CD4-positive, alpha-beta T cell (primary cell): Measurements from ENCODE around the gene BCL11B. TPM values are rescaled to one million over a fixed set of nuclear protein-coding genes. Genes with fewer than 3 reads are reported as not detected.
A peak's percentile ranks its signal among the peaks of the same experiment; 100 is the strongest.

Source experiments
- ATAC-seq: fragments of 200-7000 bp; cut with Tn5 transposase; one replicate; pipeline ENCODE4 v1.10.0; 2022; ENCODE audit warnings: mild to moderate bottlenecking; ENCODE audit not compliant: poor library complexity
- CTCF ChIA-PET: fragments of 350-600 bp; sonication (Branson Sonifier 250); formaldehyde crosslinking; loops from one replicate; lab custom pipeline; 2021; ENCODE audit warnings: antibody characterized with exemption, inconsistent platforms; lab: Charles Lee
- POLR2A ChIA-PET: fragments of 350-600 bp; sonication (Branson Sonifier 250); formaldehyde crosslinking; loops from one replicate; lab custom pipeline; 2021; ENCODE audit warnings: antibody characterized with exemption, inconsistent platforms; lab: Charles Lee
- DNase-seq, 14 experiments: peaks; one replicate each; pipeline ENCODE4 v3.0.0-alpha.2; 2013 to 2020; ENCODE audit warnings: mixed read lengths in 2 of 14
- H3K27ac ChIP-seq, 2 donors: one replicate each; pipeline versions ENCODE4 v1.5.1 to v1.7.0; 2013; ENCODE audit warnings: low read length in 2 of 2, low read depth in 1 of 2, mild to moderate bottlenecking in 1 of 2
- H3K27me3 ChIP-seq, 2 experiments: 1 replicate in 1 of 2; 2 replicates in 1 of 2; pipeline versions ENCODE4 v1.6.1 to v1.7.0; 2013; ENCODE audit warnings: low read length in 2 of 2, control low read depth in 1 of 2, mild to moderate bottlenecking in 1 of 2, moderate library complexity in 1 of 2; ENCODE audit not compliant: insufficient read depth in 2 of 2, control insufficient read depth in 1 of 2
- H3K36me3 ChIP-seq: one replicate; pipeline ENCODE4 v1.6.1; 2013; ENCODE audit warnings: low read length, control low read depth; ENCODE audit not compliant: insufficient read depth
- H3K4me1 ChIP-seq: one replicate; pipeline ENCODE4 v1.6.1; 2013; ENCODE audit warnings: low read length, control low read depth; ENCODE audit not compliant: insufficient read depth
- H3K4me3 ChIP-seq: one replicate; pipeline ENCODE4 v1.5.1; 2013; ENCODE audit warnings: mild to moderate bottlenecking, low read length, moderate library complexity
- H3K9me3 ChIP-seq, 2 experiments: 1 replicate in 1 of 2; 2 replicates in 1 of 2; pipeline versions ENCODE4 v1.6.1 to v1.7.0; 2013; ENCODE audit warnings: low read length in 2 of 2, mild to moderate bottlenecking in 2 of 2, control low read depth in 1 of 2, moderate library complexity in 1 of 2; ENCODE audit not compliant: control insufficient read depth in 1 of 2, insufficient read depth in 1 of 2
- H3K27ac Mint-ChIP-seq: one replicate; pipeline ENCODE4 v1.8.0; 2020; ENCODE audit warnings: mixed read lengths
- H3K27me3 Mint-ChIP-seq: one replicate; pipeline ENCODE4 v1.8.0; 2021; ENCODE audit warnings: mixed read lengths
- H3K36me3 Mint-ChIP-seq: one replicate; pipeline ENCODE4 v1.8.0; 2021; ENCODE audit warnings: low read depth, mixed read lengths
- H3K4me1 Mint-ChIP-seq: one replicate; pipeline ENCODE4 v1.8.0; 2021; ENCODE audit warnings: low read depth, mixed read lengths
- H3K4me3 Mint-ChIP-seq: one replicate; pipeline ENCODE4 v1.8.0; 2020; ENCODE audit warnings: mild to moderate bottlenecking, mixed read lengths
- H3K9me3 Mint-ChIP-seq: one replicate; pipeline ENCODE4 v1.8.0; 2020; ENCODE audit warnings: mixed read lengths
- intact Hi-C, 2 experiments: fragments of 100-400 bp; cut with DNase I in 1 of 2; cut with micrococcal nuclease in 1 of 2; formaldehyde crosslinking; loops; one replicate each; pipeline versions ENCODE4 v1.15.1 to v1.9.0; 2023 to 2025; cut with DNase I, micrococcal nuclease
- total RNA-seq, 174 experiments: library from RNA in 2 of 174; stranded (reverse) in 2 of 174; gene quantifications; one replicate each; pipeline ENCODE4 v1.2.3 and lab custom pipeline; 2021 to 2026
- TF ChIP-seq, protein P1 (sequence below): fragments of 200-600 bp; IDR thresholded peaks from one replicate; pipeline ENCODE4 v1.8.0; 2022; ENCODE audit warnings: antibody characterized with exemption, mild to moderate bottlenecking

Gene BCL11B
- total RNA-seq, 2 experiments from 2014 or later: 244 to 254 TPM

GRCh38 chr14:99260116-99260515, 11.9 kb downstream of the BCL11B start:
- Histone ChIP-seq H3K36me3 (peaks cover 66% of the 10 kb centered on the region), H3K27me3 (no peaks in the 10 kb centered on the region), H3K4me3 (peak overlapping the region; percentile 97), H3K9me3 (no peaks in the 10 kb centered on the region), H3K4me1 (peaks cover 93% of the 10 kb centered on the region), H3K27ac (peak overlapping the region; percentile 95 to 97)
- TF ChIP-seq, protein P1, sequence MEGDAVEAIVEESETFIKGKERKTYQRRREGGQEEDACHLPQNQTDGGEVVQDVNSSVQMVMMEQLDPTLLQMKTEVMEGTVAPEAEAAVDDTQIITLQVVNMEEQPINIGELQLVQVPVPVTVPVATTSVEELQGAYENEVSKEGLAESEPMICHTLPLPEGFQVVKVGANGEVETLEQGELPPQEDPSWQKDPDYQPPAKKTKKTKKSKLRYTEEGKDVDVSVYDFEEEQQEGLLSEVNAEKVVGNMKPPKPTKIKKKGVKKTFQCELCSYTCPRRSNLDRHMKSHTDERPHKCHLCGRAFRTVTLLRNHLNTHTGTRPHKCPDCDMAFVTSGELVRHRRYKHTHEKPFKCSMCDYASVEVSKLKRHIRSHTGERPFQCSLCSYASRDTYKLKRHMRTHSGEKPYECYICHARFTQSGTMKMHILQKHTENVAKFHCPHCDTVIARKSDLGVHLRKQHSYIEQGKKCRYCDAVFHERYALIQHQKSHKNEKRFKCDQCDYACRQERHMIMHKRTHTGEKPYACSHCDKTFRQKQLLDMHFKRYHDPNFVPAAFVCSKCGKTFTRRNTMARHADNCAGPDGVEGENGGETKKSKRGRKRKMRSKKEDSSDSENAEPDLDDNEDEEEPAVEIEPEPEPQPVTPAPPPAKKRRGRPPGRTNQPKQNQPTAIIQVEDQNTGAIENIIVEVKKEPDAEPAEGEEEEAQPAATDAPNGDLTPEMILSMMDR: no peak
- DNase-seq (peak in 3 of 14 experiments; percentile 23 to 45 (median 31)), ATAC-seq (no peak)
- intact Hi-C loops: loop anchor here in 1 of 2 experiments (5.0 to 10.0 kb wide), 3 partner anchors 275 to 1658 kb away; partner anchors contain the start of gene EVL
- Mint-ChIP-seq H3K4me3 (peak overlapping the region; percentile 100), H3K36me3 (peaks cover 97% of the 10 kb centered on the region), H3K27me3 (no peaks in the 10 kb centered on the region), H3K4me1 (peaks cover 97% of the 10 kb centered on the region), H3K27ac (peak overlapping the region; percentile 99), H3K9me3 (no peaks in the 10 kb centered on the region)
- POLR2A ChIA-PET: interaction anchor here (0.7 to 64.5 kb wide), 9 partner anchors 10 to 1282 kb away, joined by 3 to 4389 read pairs (median 40); partner anchors contain the start of gene BCL11B
- CTCF ChIA-PET: interaction anchor here (0.8 to 11.0 kb wide), 7 partner anchors 10 to 72 kb away, joined by 3 to 179 read pairs (median 7); partner anchors contain the start of gene BCL11B

DNA sequence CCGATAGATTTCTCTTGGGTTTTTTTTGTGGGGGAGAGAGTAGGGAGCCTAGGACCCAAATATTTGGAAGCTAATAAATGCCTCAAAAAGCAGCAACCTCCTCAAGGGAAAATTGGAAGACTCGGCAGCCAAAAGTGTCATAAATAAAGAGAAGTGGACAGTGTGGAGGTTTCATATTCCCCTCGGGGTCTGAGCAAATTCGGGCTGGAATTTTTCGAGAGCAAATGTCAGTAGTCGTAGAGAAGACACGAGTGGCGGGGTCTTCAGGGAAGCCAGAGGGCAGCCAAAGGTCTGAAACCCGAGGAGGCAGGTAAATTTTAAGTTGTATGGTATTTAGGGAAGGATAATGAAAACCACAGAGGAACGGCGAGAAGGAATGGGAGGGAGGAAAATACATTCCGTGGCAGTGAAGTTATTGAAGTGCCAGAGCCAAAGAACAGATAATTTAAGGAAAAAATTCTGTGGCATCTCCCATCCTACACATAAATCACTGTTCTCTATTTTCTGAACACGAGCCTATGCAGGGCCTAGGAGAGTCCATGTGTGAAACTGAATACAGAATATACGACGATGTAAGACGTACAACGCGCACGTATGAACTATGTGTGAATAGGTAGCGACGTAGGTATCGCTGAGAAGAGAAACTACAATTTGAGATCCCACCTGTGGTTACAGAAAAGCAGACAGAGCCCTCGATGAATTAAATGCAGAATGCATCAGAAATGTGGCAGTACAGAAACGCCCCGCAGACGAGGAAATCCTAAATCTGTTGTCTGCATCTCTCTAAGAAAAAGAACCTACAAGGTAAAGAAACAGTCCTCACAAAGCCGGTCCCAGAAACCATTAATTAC, 12.9 kb downstream of the BCL11B start:
- no peaks in the 10 kb centered on the region for H3K9me3 Mint-ChIP-seq
- Histone ChIP-seq H3K27me3 (no peaks in the 10 kb centered on the region), H3K4me1 (peaks cover 97% of the 10 kb centered on the region), H3K27ac (peak overlapping the region; percentile 95 to 97), H3K36me3 (peaks cover 69% of the 10 kb centered on the region), H3K9me3 (no peaks in the 10 kb centered on the region), H3K4me3 (peak overlapping the region; percentile 97)
- POLR2A ChIA-PET: interaction anchor here (1.0 to 83.0 kb wide), 7 partner anchors 11 to 1281 kb away, joined by 3 to 4389 read pairs (median 253); partner anchors contain the start of gene BCL11B
- H3K36me3 Mint-ChIP-seq: peaks cover 97% of the 10 kb centered on the region
- H3K27ac Mint-ChIP-seq: peak overlapping the region; percentile 99
- peak overlapping the region; percentile 100 for H3K4me3 Mint-ChIP-seq
- TF ChIP-seq, protein P1: no peak
- DNase-seq: peak in 9 of 14 experiments; percentile 48 to 90 (median 61)
- H3K27me3 Mint-ChIP-seq: no peaks in the 10 kb centered on the region
- ATAC-seq: peak; percentile 47
- intact Hi-C loops: loop anchor here in 1 of 2 experiments (1.0 to 2.0 kb wide), 2 partner anchors 9 to 18 kb away; no protein-coding TSS in a partner anchor
- peaks cover 97% of the 10 kb centered on the region for H3K4me1 Mint-ChIP-seq
- CTCF ChIA-PET: interaction anchor here (4.2 to 11.0 kb wide), 2 partner anchors 17 to 28 kb away, joined by 27 to 179 read pairs; no protein-coding TSS in a partner anchor

GRCh38 chr14:99258341-99258861, 13.6 kb downstream of the BCL11B start:
- DNase-seq (peak in 4 of 14 experiments; percentile 3 to 26 (median 12)), ATAC-seq (no peak)

More at GRCh38 chr14:99258341-99258861, 13.6 kb downstream of the BCL11B start:
- H3K36me3 Mint-ChIP-seq: peaks cover 97% of the 10 kb centered on the region
- H3K4me1 Mint-ChIP-seq: peaks cover 97% of the 10 kb centered on the region
- H3K9me3 ChIP-seq: no peaks in the 10 kb centered on the region
- H3K4me1 ChIP-seq: peaks cover 97% of the 10 kb centered on the region
- H3K27me3 Mint-ChIP-seq: no peaks in the 10 kb centered on the region
- H3K4me3 ChIP-seq: peak overlapping the region; percentile 97
- intact Hi-C loops: loop anchor here in 1 of 2 experiments (2.0 kb wide), 1 partner anchor 18 kb away; no protein-coding TSS in a partner anchor
- POLR2A ChIA-PET: interaction anchor here (64.5 to 83.0 kb wide), 2 partner anchors 15 to 41 kb away, joined by 4389 read pairs; partner anchors contain the start of gene BCL11B
- peak overlapping the region; percentile 100 for H3K4me3 Mint-ChIP-seq
- CTCF ChIA-PET: interaction anchor here (0.6 kb wide), 1 partner anchor 16 kb away, joined by 3 read pairs; no protein-coding TSS in a partner anchor
- H3K27me3 ChIP-seq: no peaks in the 10 kb centered on the region
- TF ChIP-seq, protein P1: no peak
- H3K9me3 Mint-ChIP-seq: no peaks in the 10 kb centered on the region
- H3K27ac Mint-ChIP-seq: peak overlapping the region; percentile 99
- H3K27ac ChIP-seq: peak overlapping the region; percentile 95 to 97
- peaks cover 75% of the 10 kb centered on the region for H3K36me3 ChIP-seq
